MM.1S (cell line): Measurements from ENCODE around the gene RNASEH2A.

Source experiments
- DNase-seq: peaks from one replicate; pipeline ENCODE4 v3.0.0-alpha.2; 2015
- H2AFZ ChIP-seq: fragments of 300-600 bp; sonication (generic); 2 replicates; pipeline ENCODE4 v1.6.0; 2016; ENCODE audit warnings: antibody characterized with exemption, low read length
- H3F3A ChIP-seq: fragments of 300-600 bp; sonication (generic); 2 replicates; pipeline ENCODE4 v1.6.1; 2016; ENCODE audit warnings: mild to moderate bottlenecking, antibody characterized with exemption, low read length, moderate library complexity, mixed read lengths; ENCODE audit not compliant: insufficient read depth
- H3K27ac ChIP-seq: fragments of 300-600 bp; sonication (generic); 2 replicates; pipeline ENCODE4 v1.5.1; 2016; ENCODE audit warnings: mild to moderate bottlenecking, low read length
- H3K27me3 ChIP-seq: fragments of 300-600 bp; sonication (generic); replicated peaks from 2 replicates; pipeline ENCODE4 v1.6.0; 2016; ENCODE audit warnings: low read length; ENCODE audit not compliant: insufficient read depth
- H3K36me3 ChIP-seq: fragments of 300-600 bp; sonication (generic); replicated peaks from 2 replicates; pipeline ENCODE4 v1.6.1; 2016; ENCODE audit warnings: mild to moderate bottlenecking, low read length, mixed read lengths; ENCODE audit not compliant: insufficient read depth
- H3K4me1 ChIP-seq: fragments of 300-600 bp; sonication (generic); 2 replicates; pipeline ENCODE4 v1.6.1; 2016; ENCODE audit warnings: low read length, mixed read lengths
- H3K4me2 ChIP-seq: fragments of 300-600 bp; sonication (generic); 2 replicates; pipeline ENCODE4 v1.6.0; 2016; ENCODE audit warnings: low read depth, low read length
- H3K4me3 ChIP-seq: fragments of 300-600 bp; sonication (generic); 2 replicates; pipeline ENCODE4 v1.5.1; 2016; ENCODE audit warnings: low read length, mixed read lengths
- H3K79me2 ChIP-seq: fragments of 300-600 bp; sonication (generic); 2 replicates; pipeline ENCODE4 v1.6.1; 2016; ENCODE audit warnings: mixed run types, low read length, mixed read lengths
- H3K9ac ChIP-seq: fragments of 300-600 bp; sonication (generic); 2 replicates; pipeline ENCODE4 v1.6.1; 2016; ENCODE audit warnings: low read length, mixed read lengths
- H3K9me2 ChIP-seq: fragments of 300-600 bp; sonication (generic); replicated peaks from 2 replicates; pipeline ENCODE4 v1.6.1; 2016; ENCODE audit warnings: mild to moderate bottlenecking, low read length, mixed read lengths; ENCODE audit not compliant: insufficient read depth
- H3K9me3 ChIP-seq: fragments of 300-600 bp; sonication (generic); replicated peaks from 2 replicates; pipeline ENCODE4 v1.6.1; 2016; ENCODE audit warnings: mild to moderate bottlenecking, low read length, mixed read lengths; ENCODE audit not compliant: insufficient read depth
- H4K20me1 ChIP-seq: fragments of 300-600 bp; sonication (generic); 2 replicates; pipeline ENCODE4 v1.6.1; 2016; ENCODE audit warnings: mild to moderate bottlenecking, low read length, moderate library complexity, mixed read lengths; ENCODE audit not compliant: insufficient read depth
- CTCF ChIP-seq: fragments of 300-600 bp; sonication (generic); IDR thresholded peaks from 2 replicates; pipeline ENCODE4 v1.5.1; 2016; ENCODE audit warnings: antibody characterized with exemption, low read length, mixed read lengths
- EZH2 ChIP-seq: fragments of 300-600 bp; sonication (generic); optimal IDR thresholded peaks from 2 replicates; pipeline ENCODE3; 2017; ENCODE audit warnings: low read depth, mild to moderate bottlenecking, antibody characterized with exemption, low read length, mixed read lengths
- EZH2phosphoT487 ChIP-seq: fragments of 300-600 bp; sonication (generic); IDR thresholded peaks from 2 replicates; pipeline ENCODE4 v1.6.1; 2018; ENCODE audit warnings: antibody characterized with exemption, low read length

RNASEH2A gene

GRCh38 chr19:12859546-12859945 is 53.2 kb downstream of the RNASEH2A start:
- Histone ChIP-seq H4K20me1 (no peaks in the 10 kb centered on the region), H3K4me3 (no peak overlapping the region), H3K4me2 (no peak overlapping the region), H3K27me3 (peaks cover 34% of the 10 kb centered on the region), H3K4me1 (no peaks in the 10 kb centered on the region), H3K36me3 (no peaks in the 10 kb centered on the region), H3K9me2 (no peaks in the 10 kb centered on the region), H3K27ac (no peak overlapping the region), H3K9ac (no peak overlapping the region), H3K9me3 (no peaks in the 10 kb centered on the region), H2AFZ (no peak overlapping the region), H3K79me2 (no peaks in the 10 kb centered on the region), H3F3A (no peaks in the 10 kb centered on the region)
- no peak for DNase-seq
- TF ChIP-seq CTCF (no peak), EZH2 (no peak), EZH2phosphoT487 (no peak)
